Embryonic facial prominence (tissue), 1 donor: ENCODE measurements around the gene PRELID3B.

Experiments
- DNase-seq: peaks from one replicate; pipeline ENCODE4 v3.0.0-alpha.2; 2016; ENCODE audit errors: extremely low spot score

PRELID3B gene

DNA sequence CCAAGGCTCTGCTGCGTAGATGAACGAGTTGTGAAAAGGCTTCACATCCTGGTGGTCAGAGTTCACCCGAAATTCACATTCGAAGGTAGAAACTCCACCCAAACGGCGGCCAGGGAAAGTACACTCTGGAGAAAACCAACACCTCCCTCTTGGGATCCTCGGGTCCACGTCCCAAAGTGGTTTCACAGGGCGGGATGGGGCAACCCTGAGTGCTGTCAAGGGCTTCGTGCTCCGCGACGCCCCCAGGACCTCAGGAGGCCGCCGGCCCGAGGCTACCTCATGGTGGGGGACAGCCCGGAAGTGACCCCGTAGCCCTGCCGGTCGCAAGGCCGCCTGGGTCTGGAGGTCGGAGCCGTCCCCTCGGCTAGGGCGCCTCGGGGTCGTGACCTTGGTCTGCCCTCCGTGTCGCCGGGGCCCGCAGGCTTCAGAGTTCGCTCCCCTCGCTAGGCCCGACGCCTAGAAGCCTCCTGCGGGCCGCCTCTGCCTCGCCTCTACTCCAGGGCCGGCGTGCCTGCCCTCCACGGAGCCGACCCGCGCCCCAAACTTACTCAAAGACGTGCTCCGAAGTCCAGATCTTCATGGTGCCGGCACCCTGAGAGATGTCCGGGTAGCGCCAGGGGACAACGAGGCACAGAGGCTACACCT is at the start of gene PRELID3B:
PRELID3B (minus strand) TSS at position 636 of the 645 bp plus-strand sequence; CDS start at position 580, 56 bp downstream.
- no peak for DNase-seq

DNA sequence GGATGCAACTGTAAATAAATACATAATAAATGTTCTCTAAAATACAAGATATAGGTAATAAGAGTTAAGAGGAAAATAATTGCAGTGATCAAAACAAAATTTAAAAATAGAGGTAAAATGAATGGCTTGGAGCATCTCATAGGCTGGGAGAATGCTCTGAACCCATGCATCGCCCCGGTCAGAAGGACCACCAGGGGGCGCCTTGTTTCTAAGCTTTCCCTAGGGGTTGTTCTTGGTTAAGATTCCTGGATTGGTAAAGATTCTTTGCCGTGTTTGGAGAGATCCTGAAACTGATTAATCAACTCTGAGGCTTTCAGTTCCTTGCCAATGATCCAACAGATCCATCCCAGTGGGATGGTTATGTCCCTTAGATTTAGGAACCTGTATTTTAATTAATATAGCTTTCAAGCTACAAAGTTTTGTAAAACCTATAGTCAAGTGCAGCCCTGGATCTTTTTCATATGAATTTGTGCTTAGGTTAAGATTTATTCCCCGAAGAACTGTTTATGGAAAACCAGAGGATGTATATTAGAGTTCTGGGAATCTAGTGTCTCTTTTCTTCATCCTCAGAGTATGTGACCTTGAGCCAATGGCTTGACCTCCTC is 45.3 kb upstream of the PRELID3B start:
- DNase-seq, result no peak

DNA sequence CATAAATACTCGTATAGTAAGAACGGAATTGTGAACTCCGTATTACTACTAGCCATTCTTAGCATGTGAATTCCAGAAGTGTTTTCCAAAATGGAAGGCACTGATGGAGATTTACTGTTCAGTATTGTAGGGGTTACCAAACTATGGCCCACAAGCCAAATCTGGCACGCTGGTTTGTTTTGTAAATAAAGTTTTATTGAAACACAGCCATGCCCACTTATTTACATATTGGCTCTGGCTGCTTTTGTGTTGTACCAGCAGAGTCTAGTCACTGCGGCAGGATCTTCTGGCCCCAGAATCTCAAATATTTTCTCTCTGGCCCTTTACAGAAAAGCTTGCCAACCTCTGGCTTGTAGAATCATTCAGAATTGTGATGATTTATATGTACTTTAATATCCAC is 44.3 kb upstream of the PRELID3B start:
- DNase-seq, result no peak

DNA sequence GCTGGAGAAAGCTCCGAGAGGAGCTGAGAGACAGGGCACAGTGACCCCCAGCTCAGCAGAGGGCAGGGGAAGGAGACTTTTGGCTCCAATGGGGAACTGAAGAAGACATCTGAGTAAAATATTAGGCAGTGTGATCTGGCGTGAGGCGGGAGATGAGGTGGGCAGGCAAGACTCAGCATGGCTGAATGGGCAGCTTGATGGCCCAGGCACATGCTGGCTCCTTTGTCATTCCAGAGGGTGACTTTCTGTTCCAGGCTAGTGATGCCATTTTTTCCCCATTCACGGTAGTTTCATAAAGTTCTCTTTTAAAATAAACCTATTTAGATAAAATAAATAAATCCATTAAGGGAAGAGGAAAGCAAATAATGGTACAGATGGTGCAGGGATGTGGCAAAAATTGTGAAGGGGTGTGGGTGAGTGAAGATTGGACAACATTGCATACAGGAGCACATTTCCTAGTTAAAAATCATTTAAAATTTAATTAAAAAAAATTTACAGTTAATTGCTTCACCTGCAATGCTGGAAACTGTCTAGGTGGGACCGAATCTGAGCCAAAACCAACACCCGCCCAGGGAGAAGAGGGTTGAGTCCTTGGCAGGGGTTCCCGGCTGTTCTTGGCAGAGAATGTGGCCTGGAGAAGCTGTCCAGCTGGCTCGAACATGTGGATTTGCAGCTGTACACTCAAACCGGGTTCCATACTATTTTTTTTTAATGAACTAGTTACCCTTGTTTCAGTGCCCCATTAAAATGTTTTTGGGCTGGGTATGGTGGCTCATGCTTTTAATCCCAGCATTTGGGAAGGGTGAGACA is 41.7 kb upstream of the PRELID3B start:
- DNase-seq, result no peak

DNA sequence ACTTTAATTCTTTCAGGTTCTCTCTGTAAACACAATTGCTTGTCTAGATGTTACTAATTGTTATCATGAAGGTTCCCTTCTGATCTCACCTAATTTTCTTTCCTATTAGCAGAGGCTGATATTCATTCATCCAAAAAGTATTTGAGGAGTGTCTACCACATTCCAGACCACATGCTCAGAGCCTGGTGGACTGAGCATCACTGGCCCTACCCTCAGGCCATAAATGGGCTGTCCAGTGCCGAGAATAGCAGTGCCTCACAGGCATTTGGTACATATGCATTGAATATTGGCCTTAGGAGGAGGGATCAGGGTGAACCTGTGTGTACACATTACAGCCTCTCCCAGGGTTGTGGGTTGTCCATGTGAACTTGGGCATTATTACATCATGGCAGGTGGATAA is 40.4 kb upstream of the PRELID3B start:
- DNase-seq, result no peak

DNA sequence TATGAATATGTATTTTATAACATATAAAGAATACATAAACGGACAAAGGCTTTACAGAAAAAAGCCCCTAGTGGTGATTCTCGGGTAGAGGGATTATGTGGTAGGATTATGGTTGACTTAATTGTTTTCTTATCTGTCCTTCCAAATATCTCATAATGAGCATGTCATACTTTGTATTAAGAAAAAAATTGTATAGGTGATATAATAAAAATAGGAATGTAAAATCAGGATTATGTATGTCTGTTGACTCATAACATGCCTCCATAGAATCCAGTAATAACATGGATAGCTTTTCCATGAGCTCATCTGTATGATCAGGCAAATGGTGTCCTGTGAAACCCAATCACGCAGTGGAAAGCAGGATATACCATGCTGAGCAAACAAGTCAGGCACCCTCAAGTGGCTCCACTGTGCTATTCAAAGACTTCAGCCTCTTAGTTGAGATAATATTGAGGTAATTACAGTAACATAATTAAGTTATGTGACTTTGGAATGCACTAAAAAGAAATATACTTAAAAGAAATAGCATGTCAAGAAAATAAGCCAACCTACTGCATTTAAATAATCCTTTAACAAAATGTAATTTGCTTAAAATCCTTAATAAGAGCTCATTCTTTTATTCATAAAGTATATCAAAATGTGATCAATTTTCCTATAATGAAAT is 39.6 kb upstream of the PRELID3B start:
- no peak for DNase-seq

DNA sequence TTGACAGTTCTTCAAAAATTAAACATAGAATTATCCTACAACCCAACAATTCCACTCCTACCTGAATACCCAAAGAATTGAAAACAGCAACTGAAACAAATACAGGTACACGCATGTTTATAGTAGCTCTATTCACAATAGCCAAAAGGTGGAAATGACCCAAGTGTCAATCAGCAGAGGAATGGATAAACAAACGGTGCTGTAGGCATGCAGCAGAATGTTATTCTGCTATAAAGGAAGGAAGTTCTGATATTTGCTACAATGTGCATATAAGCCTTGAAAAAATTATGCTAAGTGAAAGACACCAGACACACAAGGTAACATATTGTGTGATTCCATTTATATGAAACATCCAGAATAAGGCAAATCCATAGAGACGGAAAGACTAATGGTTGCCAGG is 38.5 kb upstream of the PRELID3B start:
- DNase-seq, result no peak

DNA sequence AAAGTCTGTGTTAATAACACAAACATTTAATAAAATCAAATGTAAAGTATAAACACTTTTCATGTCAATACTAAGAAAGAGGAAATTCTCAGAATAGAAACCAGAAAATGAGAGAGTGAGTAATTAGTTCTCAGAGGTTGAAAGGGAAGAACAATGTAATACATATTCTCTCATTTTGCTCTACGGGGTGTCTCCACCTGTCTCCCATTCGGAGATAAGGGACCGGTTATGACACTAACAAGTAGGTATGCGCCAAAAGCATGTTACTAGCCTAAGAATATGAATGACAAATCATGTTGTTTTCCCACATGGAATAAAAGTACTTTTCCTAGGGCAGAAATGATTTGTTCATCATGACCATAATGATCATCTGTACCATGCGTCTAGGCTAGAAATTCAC is 35.6 kb upstream of the PRELID3B start:
- DNase-seq, result no peak

DNA sequence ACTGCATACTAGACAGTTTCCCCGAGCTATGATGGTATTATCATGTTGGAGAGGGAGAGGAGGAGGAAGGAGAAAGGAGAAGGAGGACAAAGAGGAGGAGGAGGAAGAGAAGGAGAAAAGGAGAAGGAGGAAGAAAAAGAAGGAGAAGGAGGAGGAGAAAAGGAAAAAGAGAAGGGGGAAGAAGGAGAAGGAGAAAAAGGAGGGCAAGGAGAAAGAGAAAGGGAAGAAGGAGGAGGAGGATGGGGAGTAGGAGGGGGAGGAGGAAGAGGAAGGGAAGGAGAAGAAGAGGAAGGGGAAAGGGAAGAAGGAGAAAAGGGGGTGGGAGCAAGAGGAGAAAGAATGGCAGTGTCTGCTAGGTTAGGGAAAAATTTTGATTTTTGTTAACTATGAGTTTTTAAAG is 35.1 kb upstream of the PRELID3B start:
- DNase-seq, result no peak

DNA sequence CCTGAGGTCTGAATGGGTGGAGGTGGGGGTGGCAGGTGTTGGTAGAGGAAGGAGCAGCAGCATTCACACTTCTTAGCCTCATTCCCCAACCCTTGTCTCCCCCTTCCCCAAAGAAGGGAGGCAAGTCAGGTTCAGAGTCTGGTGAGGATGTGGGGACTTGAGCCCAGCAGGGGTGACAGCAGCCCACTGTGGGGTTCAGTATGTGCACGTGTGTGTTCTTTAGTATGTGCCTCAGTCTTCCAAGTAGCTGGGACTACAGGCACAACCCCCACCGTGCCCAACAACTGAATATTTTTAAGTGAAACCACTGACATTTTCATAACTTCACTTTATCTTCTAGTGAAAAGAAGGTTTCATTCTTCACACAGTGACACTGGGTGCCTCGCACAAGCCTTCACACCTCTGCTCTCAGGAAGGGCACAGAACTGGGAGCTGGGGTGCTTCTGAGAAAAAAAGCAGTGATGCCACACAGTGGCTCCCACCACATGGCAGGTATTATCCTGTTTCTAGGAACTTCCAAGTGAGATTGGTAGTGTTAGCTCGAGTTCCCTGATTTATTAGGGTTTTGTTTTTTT is 33.4 kb upstream of the PRELID3B start:
- DNase-seq, result no peak

DNA sequence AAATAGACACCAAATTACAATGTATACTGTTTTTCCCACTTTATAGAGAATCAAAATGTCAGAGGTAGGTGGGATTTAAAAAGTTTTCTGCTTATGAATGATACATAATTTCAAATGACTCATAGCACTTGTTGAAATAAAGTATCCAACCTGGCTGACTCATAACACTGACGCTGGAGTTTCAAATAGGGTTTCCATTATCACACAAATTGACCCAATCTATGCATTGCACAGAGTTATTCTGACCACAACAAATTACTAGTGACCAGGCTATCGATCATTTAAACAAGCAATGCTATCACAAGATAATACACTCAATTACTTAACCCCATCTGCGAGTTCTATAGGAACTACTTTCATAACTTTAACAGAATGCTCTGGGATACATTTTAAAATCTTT is 31.9 kb upstream of the PRELID3B start:
- DNase-seq, result no peak

DNA sequence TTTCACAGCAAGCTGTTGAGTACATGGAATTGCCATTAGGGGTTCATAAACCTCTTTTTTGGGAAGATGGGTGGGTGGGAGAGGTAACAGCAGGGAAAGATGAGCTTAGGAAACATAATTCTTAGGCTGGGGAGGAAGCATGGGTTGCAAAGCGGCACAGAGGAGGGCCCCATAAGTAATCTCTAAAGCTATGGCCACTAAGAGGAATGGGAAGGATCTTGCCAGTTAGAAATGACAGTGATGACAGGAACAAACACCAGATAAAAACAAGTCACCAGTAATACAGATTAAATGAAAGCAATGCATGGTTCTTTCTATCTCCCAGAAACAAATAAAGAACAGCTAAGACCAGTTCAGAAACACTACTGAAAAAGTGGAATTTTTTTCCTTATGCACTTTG is 31.0 kb upstream of the PRELID3B start:
- no peak for DNase-seq

DNA sequence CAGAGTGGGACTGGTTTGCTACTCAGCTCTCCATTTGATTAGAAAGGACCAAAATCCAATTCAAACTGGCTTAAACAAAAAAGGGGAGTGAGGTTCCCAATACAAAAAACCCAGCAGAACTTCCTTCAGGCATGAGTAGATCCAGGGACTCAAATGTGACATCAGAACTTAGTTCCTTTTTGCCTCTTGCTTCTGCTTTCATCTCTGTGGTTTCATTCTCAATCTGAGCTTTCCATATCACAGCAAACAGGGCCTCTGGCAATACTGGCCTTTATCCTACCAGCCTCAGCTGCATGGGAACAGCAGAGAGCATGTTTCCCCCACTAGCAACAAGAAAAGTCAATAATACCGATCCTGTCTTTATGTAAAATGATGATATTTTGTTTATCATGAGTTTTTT is 28.6 kb upstream of the PRELID3B start:
- no peak for DNase-seq

DNA sequence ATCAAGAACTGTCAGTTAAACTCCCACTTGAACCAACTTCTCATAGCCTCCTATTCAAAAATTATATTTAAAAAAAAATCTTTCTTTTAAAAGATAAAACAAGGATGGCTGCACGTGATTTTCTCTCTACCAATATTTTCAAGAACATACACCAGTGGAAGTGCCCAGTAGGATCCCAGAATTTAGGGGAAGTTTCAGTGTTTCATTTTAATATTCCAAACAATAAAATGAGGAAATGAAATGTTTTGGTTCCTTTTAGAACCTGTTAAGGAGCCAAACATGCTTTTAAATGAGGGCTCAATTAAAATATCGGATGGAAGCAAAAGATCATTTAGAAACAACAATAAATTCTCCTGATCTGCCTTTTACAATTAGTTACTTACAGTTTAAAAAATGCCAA is 26.4 kb upstream of the PRELID3B start:
- no peak for DNase-seq

DNA sequence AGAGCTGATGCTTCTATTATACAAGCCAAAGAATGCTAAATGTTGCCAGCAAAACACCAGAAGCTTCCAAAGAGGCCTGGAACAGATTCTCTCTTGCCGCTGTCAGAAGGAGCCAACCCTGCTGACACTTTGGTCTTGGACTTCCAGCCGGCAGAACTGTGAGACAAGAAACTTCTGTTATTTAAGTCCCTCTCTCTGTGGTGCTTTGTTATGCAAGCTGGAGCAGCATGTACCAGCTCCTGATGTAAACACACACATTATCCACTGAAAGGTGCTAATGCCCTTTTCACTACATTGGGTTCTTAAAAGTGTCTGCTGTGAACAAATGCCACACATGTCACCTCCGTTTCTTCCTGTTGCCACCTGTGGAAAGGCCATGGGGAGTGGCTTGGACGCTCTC is 25.9 kb upstream of the PRELID3B start:
- no peak for DNase-seq

DNA sequence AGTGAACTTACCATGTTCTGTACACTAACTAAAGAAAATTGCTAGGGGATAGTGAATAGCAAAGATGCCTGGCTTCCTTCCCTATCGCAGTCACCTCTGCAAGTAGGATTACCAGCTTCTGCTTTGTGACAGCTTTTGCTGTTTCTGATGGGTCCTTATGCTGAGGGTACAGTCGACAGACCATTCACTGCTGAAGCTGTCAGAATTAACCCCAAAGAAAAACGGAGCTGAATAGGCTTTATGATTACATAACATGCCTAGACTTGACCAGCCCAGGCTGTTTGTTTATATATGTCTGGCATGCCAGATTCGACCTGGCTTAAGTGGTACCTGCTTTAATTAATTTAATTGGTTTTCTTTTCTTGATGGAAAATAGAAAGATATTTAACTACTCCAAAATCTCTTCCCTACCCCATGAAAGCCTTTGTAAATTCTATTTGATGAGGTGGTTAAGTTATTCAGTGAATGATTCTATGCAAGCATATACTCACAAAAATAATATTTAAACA is 21.7 kb upstream of the PRELID3B start:
- DNase-seq, result no peak

DNA sequence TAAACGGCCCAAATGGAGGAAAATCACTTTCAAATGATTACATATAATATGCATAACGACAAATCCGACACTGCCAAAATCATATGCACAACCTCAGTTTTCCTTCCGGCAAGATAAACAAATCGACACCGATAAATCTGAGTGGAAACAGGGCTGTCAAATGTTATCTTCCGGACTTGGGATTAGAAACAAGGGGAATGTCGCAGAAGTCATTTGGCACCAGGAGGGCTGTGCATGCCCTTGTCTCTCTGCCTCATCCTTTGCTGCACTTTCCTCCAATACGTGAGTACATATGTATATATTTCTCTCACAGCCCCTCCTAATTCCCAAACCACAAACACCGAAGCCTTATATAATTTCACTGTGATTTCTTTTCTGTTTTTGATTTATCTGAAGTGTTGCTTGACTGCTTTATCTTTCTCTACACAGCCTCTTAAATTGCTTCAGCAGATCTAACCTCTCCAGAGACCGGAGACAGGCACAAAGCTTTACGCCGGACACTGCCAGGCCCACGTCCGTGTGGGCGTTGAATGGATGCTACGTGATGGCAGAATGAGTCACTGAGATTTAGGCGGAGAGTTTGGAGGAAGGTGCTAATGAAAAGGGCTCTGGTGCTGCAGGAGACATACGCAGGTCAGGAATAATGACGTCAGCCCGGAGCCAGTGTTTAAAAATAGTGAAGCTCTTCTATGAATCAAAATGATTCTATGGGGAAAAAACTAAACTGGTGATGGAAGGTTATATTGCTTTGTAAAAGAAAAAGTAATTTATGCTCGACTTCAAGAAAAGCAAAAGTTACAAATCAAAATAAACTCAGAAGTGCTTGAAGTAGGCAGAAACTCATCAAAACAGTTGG is 21.0 kb upstream of the PRELID3B start:
- DNase-seq, result no peak

DNA sequence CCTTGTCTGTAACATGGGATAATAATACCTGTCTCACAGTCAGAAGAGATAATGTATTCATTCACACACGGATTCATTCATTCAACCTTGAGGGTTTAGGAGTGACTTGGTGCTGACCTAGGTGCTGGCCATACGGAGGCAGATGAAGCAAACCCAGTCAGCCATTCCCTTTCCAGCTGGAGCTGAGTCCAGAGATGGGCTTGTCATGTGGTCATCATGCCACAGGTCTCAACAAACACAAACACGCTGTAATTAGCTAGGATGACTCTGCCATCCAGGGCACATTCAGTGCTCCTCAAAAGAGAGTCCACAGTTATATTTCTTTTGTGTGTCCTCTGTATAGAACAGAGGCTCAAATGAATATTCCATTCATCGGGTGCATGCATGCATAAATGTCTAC is 19.5 kb upstream of the PRELID3B start:
- DNase-seq, result no peak

DNA sequence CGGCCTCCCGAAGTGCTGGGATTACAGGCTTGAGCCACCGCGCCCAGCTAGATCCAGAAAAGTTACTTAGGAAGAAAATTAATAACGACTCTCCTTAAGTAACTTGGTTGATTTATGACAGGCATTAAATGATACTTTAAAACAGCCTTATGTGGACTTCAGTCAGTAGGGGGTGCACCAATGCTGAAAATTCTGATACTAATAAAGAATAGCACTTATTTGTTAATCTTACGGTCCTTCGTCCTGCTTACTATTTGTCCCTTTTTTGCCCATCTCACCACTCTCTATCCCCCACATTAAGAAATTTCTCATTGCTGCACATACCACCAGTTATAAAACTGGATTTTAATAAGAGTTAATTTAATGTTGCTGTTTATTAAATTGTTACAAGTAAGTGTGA is 12.7 kb upstream of the PRELID3B start:
- no peak for DNase-seq

DNA sequence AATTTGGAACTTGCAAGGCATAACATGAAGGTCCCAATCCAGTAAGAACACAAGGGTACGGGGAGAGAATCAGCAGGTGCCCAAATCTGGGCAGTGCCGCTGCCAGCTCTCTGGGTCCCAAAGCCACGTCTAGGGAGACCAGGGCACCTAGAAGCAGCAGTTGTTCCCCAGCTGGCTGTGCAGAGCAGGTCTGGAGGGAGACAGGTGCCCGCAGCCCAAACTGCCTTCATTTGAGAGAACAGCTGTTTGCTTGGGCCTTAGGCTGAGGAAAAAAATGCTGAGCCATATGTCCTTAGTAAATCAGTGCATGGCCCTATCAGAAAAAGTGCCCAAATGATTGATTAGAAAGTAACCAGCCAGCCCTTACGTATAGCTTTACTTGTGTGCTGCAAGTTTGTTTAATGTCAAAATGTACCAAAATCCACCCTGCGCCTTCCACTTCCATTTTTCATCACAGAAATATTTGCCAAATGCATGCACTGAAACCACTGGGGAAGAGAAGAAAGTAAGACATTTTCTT is 9.1 kb upstream of the PRELID3B start:
- DNase-seq, result no peak

DNA sequence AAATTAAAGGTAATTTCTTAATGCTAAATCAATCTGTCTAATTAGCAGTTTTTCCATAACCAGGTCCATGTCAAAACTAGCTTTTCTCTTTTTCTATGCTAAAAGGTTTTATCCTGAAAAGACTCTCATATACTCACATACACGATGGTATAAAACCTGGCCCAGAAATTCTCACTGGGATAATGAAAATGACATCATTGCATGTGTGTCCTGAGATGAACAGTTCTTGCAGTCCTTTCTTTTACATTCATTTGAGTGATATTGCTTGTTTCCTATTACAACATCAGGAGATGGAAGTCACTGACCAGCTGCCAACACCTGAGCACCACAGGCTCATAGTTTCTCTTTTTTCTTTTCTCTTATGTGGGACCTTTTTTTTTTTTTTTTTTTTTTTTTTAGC is 7.9 kb upstream of the PRELID3B start:
- no peak for DNase-seq
